Measurements from ENCODE around the gene BAZ2B.

- TF ChIP-seq CTCF (conservative IDR thresholded peaks at IDR 0.05), result no peak
- TF ChIP-seq EZH2 (IDR thresholded peaks at IDR 0.05; ENCODE audit: low read depth), result no peak
Observed at GRCh38 chr2:159307942-159308341, 308.4 kb downstream of the BAZ2B start.

Data from PC-9 (cell line).